GM12872 (cell line): ENCODE results near the gene GLB1L.

Source experiments
- CTCF ChIP-seq: IDR thresholded peaks from 3 replicates; pipeline ENCODE4 v1.5.1; 2011; ENCODE audit warnings: low read depth, mild to moderate bottlenecking, low read length, moderate library complexity; ENCODE audit not compliant: insufficient read depth

GLB1L gene

GRCh38 chr2:219254590-219255201 is 9.5 kb upstream of the GLB1L start:
- TF ChIP-seq CTCF = no peak

- TF ChIP-seq CTCF = no peak
These were observed 8.7 kb upstream of the GLB1L start, which contains the start of gene TUBA4A for GRCh38 chr2:219253753-219254589. TSS of gene TUBA4A (minus strand) at chr2:219253918. CDS start at chr2:219253858, 60 bp downstream.

- no peak for TF ChIP-seq CTCF
These were observed 7.9 kb upstream of the GLB1L start, which contains the start of gene TUBA4B for GRCh38 chr2:219252900-219253752. TSS of gene TUBA4B (plus strand) at chr2:219253243. CDS start at chr2:219253408, 165 bp downstream.

GRCh38 chr2:219252570-219252899 is 7.3 kb upstream of the GLB1L start:
- TF ChIP-seq CTCF = 0 out of 3 replicates have a peak, but pooled peaks have one; percentile 3

- TF ChIP-seq CTCF = no peak
These were observed 6.8 kb upstream of the GLB1L start for GRCh38 chr2:219252084-219252483.

- TF ChIP-seq CTCF = no peak
These were observed 6.4 kb upstream of the GLB1L start for GRCh38 chr2:219251656-219252055.
